ENCODE data around the gene HLA-DPB1. TPM values are rescaled to one million over a fixed set of nuclear protein-coding genes. Genes with fewer than 3 reads are reported as not detected.

The HLA-DPB1 gene
- total and polyA plus RNA-seq, 9 of the 15 experiments (the other 6 are each of a cell fraction or from before 2014, with no cell fraction given): 0.07 to 1.2 (median 0.51) TPM

DNA sequence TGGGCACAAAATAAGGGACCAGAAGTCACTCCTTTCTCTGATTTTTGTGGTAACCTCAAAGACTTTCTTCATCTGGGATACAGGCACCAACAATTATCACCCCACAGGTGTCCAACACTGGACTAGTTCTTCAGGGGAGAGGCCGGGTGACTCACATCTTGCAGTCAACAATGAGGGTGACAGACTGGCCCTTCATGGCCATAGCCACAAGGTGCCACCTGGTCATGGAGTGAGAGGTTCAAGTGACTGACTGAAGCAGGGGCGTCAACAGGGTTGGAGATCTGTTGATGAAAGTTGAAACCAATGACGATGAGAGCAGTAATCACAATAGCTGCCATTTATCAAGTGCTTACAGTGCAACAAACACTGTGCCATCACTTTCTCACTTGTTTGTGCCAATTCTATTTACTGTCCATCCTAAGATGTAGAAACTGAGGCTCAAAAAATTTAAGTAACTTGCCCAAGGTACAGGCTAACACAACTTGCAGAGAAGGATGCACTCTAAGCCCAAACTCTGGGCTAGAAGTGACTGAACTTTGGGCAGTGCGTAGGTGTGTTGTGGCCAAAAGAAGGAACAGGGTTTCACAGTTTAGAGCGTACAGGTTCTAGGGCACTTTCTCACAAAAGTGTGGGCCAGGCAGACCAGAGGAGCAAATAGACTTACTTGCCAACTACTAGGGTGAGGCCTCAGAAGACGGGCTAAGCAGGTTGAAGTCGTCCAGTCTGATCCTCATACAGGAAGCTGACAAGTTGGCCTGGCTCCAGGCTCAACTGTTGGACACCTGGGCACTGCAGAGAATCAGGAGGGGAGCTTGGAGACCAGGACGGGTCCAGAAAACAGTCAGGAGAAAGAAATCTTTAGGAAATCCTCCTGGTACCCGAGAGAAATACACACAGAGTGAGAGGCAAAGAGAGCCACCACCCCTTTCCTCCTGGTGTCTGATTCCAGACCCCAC, 30.4 kb downstream of the HLA-DPB1 start:
- Histone ChIP-seq H3K9ac (ENCODE audit: insufficient read depth in 1 of 2, low read depth in 2 of 2, low read length in 2 of 2) (no peak overlapping the region), H4K20me1 (replicated peaks; ENCODE audit: control insufficient read depth, insufficient read depth, low read length) (no peaks in the 10 kb centered on the region), H3K4me1 (replicated peaks in 1 of 2; ENCODE audit: control insufficient read depth in 2 of 2, insufficient read depth in 2 of 2, low read length in 2 of 2) (no peaks in the 10 kb centered on the region), H3K9me1 (ENCODE audit: control insufficient read depth, insufficient read depth, low read length) (no peaks in the 10 kb centered on the region), H3K79me2 (ENCODE audit: control insufficient read depth, insufficient read depth, low read length) (no peaks in the 10 kb centered on the region), H3K27me3 (ENCODE audit: control insufficient read depth in 2 of 2, insufficient read depth in 2 of 2, low read length in 2 of 2) (peaks cover 6 to 18% of the 10 kb centered on the region in 2 experiments; a peak in 4 of 5 replicates), H3K36me3 (ENCODE audit: control insufficient read depth, insufficient read depth, low read length) (no peaks in the 10 kb centered on the region), H2AFZ (ENCODE audit: low read depth, low read length) (no peak overlapping the region), H3K9me3 (replicated peaks; ENCODE audit: control insufficient read depth, insufficient read depth, low read depth, low read length) (no peaks in the 10 kb centered on the region), H3K4me3 (no peak overlapping the region), H3K4me2 (ENCODE audit: insufficient read depth, low read length) (no peak overlapping the region), H3K27ac (ENCODE audit: extremely low read depth, low read depth, low read length) (no peak overlapping the region)
- TF ChIP-seq NCOA1 (IDR thresholded peaks at IDR 0.05; ENCODE audit: low read depth): no peak
- TF ChIP-seq GATAD2B (IDR thresholded peaks at IDR 0.05; ENCODE audit: borderline replicate concordance): no peak
- TF ChIP-seq HCFC1 (IDR thresholded peaks at IDR 0.05; ENCODE audit: low read depth, low read length): no peak
- ChIA-PET POLR2A (interaction anchor here (0.6 to 0.9 kb wide), 4 partner anchors 104 to 1261 kb away, joined by 3 read pairs; no protein-coding TSS in a partner anchor), CTCF (ENCODE audit: low intra/inter-chr PET ratio) (no interaction called here)
- intact Hi-C loops (cut with micrococcal nuclease): no loop called here
- 0% methylated on average over 9 of the region's 9 CpGs for WGBS (ENCODE audit: insufficient coverage, low coverage, missing lambda C conversion rate)
- FAIRE-seq (no peak), DNase-seq (ENCODE audit: extremely low read depth in 1 of 4, low spot score in 3 of 4) (no peak), ATAC-seq (no peak)
- BruUV-seq (replicated peaks): no TSS peak
- in situ Hi-C loops (cut with MboI): no loop called here

DNA sequence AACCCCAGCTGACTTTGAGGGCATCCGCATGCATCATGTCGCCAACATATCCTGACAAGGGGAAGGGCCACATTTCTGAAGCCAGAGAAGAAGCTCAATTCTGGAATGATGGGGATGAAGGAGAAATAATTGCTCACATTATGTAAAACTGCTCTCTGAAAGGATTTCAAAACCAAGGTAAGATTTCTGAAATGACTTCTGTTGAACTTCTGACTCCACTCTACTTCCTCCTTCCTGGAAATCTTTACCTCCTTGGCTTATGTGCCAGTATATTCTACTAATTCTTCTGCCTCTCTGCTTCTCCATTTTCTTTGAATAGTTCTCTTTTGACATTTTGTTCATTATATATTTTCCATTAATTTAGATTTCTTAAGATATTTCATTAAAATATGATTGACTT, 31.9 kb downstream of the HLA-DPB1 start:
- DNase-seq (ENCODE audit: extremely low read depth in 1 of 4, low spot score in 3 of 4) (no peak), FAIRE-seq (no peak), ATAC-seq (no peak)
- Histone ChIP-seq H3K36me3 (ENCODE audit: control insufficient read depth, insufficient read depth, low read length) (no peaks in the 10 kb centered on the region), H3K4me1 (replicated peaks in 1 of 2; ENCODE audit: control insufficient read depth in 2 of 2, insufficient read depth in 2 of 2, low read length in 2 of 2) (no peaks in the 10 kb centered on the region), H3K9me3 (replicated peaks; ENCODE audit: control insufficient read depth, insufficient read depth, low read depth, low read length) (no peaks in the 10 kb centered on the region), H3K9ac (ENCODE audit: insufficient read depth in 1 of 2, low read depth in 2 of 2, low read length in 2 of 2) (no peak overlapping the region), H3K4me2 (ENCODE audit: insufficient read depth, low read length) (no peak overlapping the region), H3K4me3 (no peak overlapping the region), H3K27me3 (ENCODE audit: control insufficient read depth in 2 of 2, insufficient read depth in 2 of 2, low read length in 2 of 2) (peaks cover 6 to 27% of the 10 kb centered on the region in 2 experiments; a peak in 4 of 5 replicates), H2AFZ (ENCODE audit: low read depth, low read length) (no peak overlapping the region), H4K20me1 (replicated peaks; ENCODE audit: control insufficient read depth, insufficient read depth, low read length) (no peaks in the 10 kb centered on the region), H3K9me1 (ENCODE audit: control insufficient read depth, insufficient read depth, low read length) (no peaks in the 10 kb centered on the region), H3K27ac (ENCODE audit: extremely low read depth, low read depth, low read length) (no peak overlapping the region), H3K79me2 (ENCODE audit: control insufficient read depth, insufficient read depth, low read length) (no peaks in the 10 kb centered on the region)
- 3% methylated on average over 2 of the region's 2 CpGs for WGBS (ENCODE audit: insufficient coverage, low coverage, missing lambda C conversion rate)
- CTCF ChIA-PET (ENCODE audit: low intra/inter-chr PET ratio): no interaction called here
- POLR2A ChIA-PET: interaction anchor here (0.5 to 0.7 kb wide), 2 partner anchors 944 to 1071 kb away, joined by 3 to 4 read pairs; no protein-coding TSS in a partner anchor
- in situ Hi-C loops (cut with MboI) (no loop called here), intact Hi-C loops (cut with micrococcal nuclease) (no loop called here)
- no TSS peak for BruUV-seq (replicated peaks)
- TF ChIP-seq GABPA (tag; conservative IDR thresholded peaks at IDR 0.05; ENCODE audit: low read depth): no peak
- no peak for TF ChIP-seq HIVEP1 (CRISPR knock-in tag; IDR thresholded peaks at IDR 0.05)
- no peak for TF ChIP-seq ZNF232 (CRISPR knock-in tag; IDR thresholded peaks at IDR 0.05)
- no peak for TF ChIP-seq FOXM1 (IDR thresholded peaks at IDR 0.05; ENCODE audit: low read depth)
- no peak for TF ChIP-seq FOXM1 (CRISPR knock-in tag; IDR thresholded peaks at IDR 0.05; ENCODE audit: low read depth)
- TF ChIP-seq MYNN (IDR thresholded peaks at IDR 0.05): no peak
- TF ChIP-seq MYNN (CRISPR knock-in tag; IDR thresholded peaks at IDR 0.05): no peak
- TF ChIP-seq TGIF2 (CRISPR knock-in tag; IDR thresholded peaks at IDR 0.05): no peak
- TF ChIP-seq ZBTB5 (IDR thresholded peaks at IDR 0.05): no peak
- no peak for TF ChIP-seq CBX3 (IDR thresholded peaks at IDR 0.05; ENCODE audit: borderline replicate concordance in 1 of 2, low read length in 2 of 2)
- TF ChIP-seq SRSF1 (IDR thresholded peaks at IDR 0.05; ENCODE audit: low read depth, low read length): no peak
- TF ChIP-seq KDM1A (IDR thresholded peaks at IDR 0.05): no peak

All from K562 (cell line).